ENCODE results near the gene CCDC27. TPM values are rescaled to one million over a fixed set of nuclear protein-coding genes. Genes with fewer than 3 reads are reported as not detected.

The CCDC27 gene
- total and polyA plus RNA-seq, 2 of the 13 experiments (the other 11 are each of a cell fraction or from before 2014, with no cell fraction given): not detected

- 0 out of 2 replicates have a peak, but pooled peaks have one; percentile 14 for TF ChIP-seq CTCF (CRISPR knock-in tag; IDR thresholded peaks at IDR 0.05)
- peak; percentile 97 for TF ChIP-seq SPEN (CRISPR knock-in tag; IDR thresholded peaks at IDR 0.05; ENCODE audit: low read depth)
- peak; percentile 67; the same call in 1 of the 2 replicates for TF ChIP-seq NR0B2 (CRISPR knock-in tag; IDR thresholded peaks at IDR 0.05)
- TF ChIP-seq THAP9 (CRISPR knock-in tag; IDR thresholded peaks at IDR 0.05; ENCODE audit: borderline replicate concordance): peak; percentile 92; the same call in 1 of the 2 replicates
- no peak for TF ChIP-seq HMGA1 (CRISPR knock-in tag; conservative IDR thresholded peaks at IDR 0.05)
- 0 out of 2 replicates have a peak, but pooled peaks have one; percentile 53 for TF ChIP-seq KLF11 (CRISPR knock-in tag; IDR thresholded peaks at IDR 0.05)
- no peak for TF ChIP-seq ZNF382 (CRISPR knock-in tag; IDR thresholded peaks at IDR 0.05; ENCODE audit: borderline replicate concordance)
- TF ChIP-seq BCLAF1 (IDR thresholded peaks at IDR 0.05): no peak
- no peak for TF ChIP-seq TEF (CRISPR knock-in tag; IDR thresholded peaks at IDR 0.05)
- TF ChIP-seq ZBTB26 (CRISPR knock-in tag; IDR thresholded peaks at IDR 0.05; ENCODE audit: borderline replicate concordance): no peak
- TF ChIP-seq PHF8 (CRISPR knock-in tag; IDR thresholded peaks at IDR 0.05): peak; percentile 92
- peak; percentile 34 for TF ChIP-seq AGO2 (optimal IDR thresholded peaks at IDR 0.05; ENCODE audit: low read depth, low read length)
- TF ChIP-seq ZNF343 (CRISPR knock-in tag; IDR thresholded peaks at IDR 0.05): peak; percentile 66; the same call in 1 of the 2 replicates
- peak; percentile 83 for TF ChIP-seq ASH2L (IDR thresholded peaks at IDR 0.05; ENCODE audit: insufficient read length, low read depth, low read length)
These were observed 44.2 kb downstream of the CCDC27 start, which contains the start of gene LRRC47 (continued) for GRCh38 chr1:3796215-3797061.
